Measurements from ENCODE around the gene MTUS2. TPM values are rescaled to one million over a fixed set of nuclear protein-coding genes. Genes with fewer than 3 reads are reported as not detected.

The MTUS2 gene
- total and polyA plus RNA-seq, 2 of the 8 experiments (the other 6 are each of a cell fraction or from before 2014, with no cell fraction given): 0.18 to 0.80 TPM

DNA sequence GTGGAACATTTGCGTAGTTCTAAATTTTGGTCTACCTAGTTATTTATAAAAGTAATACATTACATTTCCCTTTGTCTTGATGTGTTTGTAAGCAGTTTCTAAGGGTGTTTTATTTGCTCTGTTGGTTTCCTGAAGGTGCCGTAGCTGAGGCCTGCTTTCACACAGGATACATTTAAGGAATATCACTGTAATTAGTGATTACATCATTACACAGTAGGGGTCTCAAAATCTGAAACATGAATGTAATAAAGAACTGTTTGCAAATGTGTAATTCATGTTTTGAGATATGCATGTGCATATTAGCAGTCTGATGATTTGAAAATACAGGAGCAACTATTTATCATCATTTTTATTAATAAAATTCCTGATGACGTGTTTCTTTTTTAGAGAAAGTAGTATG is 281.8 kb downstream of the MTUS2 start:
- Histone ChIP-seq H2AFZ (ENCODE audit: low read length) (no peak overlapping the region), H3K23ac (ENCODE audit: insufficient read length) (no peak overlapping the region), H3K79me2 (ENCODE audit: control insufficient read depth in 1 of 2, insufficient read depth in 2 of 2, low read length in 2 of 2) (no peaks in the 10 kb centered on the region), H3K4ac (replicated peaks; ENCODE audit: insufficient read length, low read depth, low read length) (no peak overlapping the region), H3K9ac (replicated peaks in 1 of 4; ENCODE audit: extremely low read depth in 1 of 4, low read depth in 3 of 4, low read length in 3 of 4) (no peak overlapping the region), H3K79me1 (ENCODE audit: low read depth, low read length) (no peaks in the 10 kb centered on the region), H2BK15ac (ENCODE audit: low read length) (no peak overlapping the region), H3K36me3 (ENCODE audit: control insufficient read depth in 2 of 4, insufficient read depth in 4 of 4, low read length in 3 of 4) (no peaks in the 10 kb centered on the region), H3K18ac (ENCODE audit: extremely low read depth, low read length) (no peak overlapping the region), H2BK5ac (ENCODE audit: low read depth, low read length) (no peak overlapping the region), H4K20me1 (replicated peaks in 1 of 2; ENCODE audit: control insufficient read depth in 1 of 2, insufficient read depth in 2 of 2, low read length in 2 of 2) (no peaks in the 10 kb centered on the region), H3K4me1 (replicated peaks in 1 of 4; ENCODE audit: control insufficient read depth in 3 of 4, insufficient read depth in 4 of 4, low read length in 3 of 4) (no peaks in the 10 kb centered on the region), H3K27ac (ENCODE audit: low read depth, low read length) (no peak overlapping the region), H3K56ac (replicated peaks; ENCODE audit: insufficient read length, low read depth, low read length) (no peak overlapping the region), H2BK120ac (replicated peaks; ENCODE audit: low read depth, low read length) (no peak overlapping the region), H2AK5ac (ENCODE audit: low read depth, low read length) (no peak overlapping the region), H3K4me3 (ENCODE audit: extremely low read depth in 1 of 4, insufficient read depth in 2 of 4, low read depth in 3 of 4, low read length in 4 of 4) (no peak overlapping the region), H3K14ac (ENCODE audit: insufficient read length) (no peak overlapping the region), H4K91ac (replicated peaks; ENCODE audit: insufficient read length, low read length) (no peak overlapping the region), H3K27me3 (replicated peaks in 1 of 4; ENCODE audit: control insufficient read depth in 3 of 4, extremely low read depth in 1 of 4, insufficient read depth in 3 of 4, low read length in 3 of 4) (no peaks in the 10 kb centered on the region), H3K4me2 (ENCODE audit: insufficient read depth in 1 of 2, low read depth in 2 of 2, low read length in 2 of 2) (no peak overlapping the region), H3K9me3 (ENCODE audit: insufficient read depth in 2 of 2, low read depth in 1 of 2, low read length in 1 of 2) (no peaks in the 10 kb centered on the region), H2BK20ac (ENCODE audit: low read length) (no peak overlapping the region), H3K23me2 (ENCODE audit: low read depth, low read length) (no peaks in the 10 kb centered on the region), H4K5ac (ENCODE audit: insufficient read length, low read depth, low read length) (no peak overlapping the region), H2BK12ac (ENCODE audit: low read depth, low read length) (no peak overlapping the region), H4K8ac (ENCODE audit: extremely low read depth, insufficient read depth, low read length) (no peak overlapping the region)
- TF ChIP-seq POLR2AphosphoS5 (IDR thresholded peaks at IDR 0.05; ENCODE audit: low read depth, low read length) (no peak), TAF7 (optimal IDR thresholded peaks at IDR 0.05; ENCODE audit: borderline replicate concordance, low read depth, low read length) (no peak), MAFK (IDR thresholded peaks at IDR 0.05; ENCODE audit: low read depth, low read length) (no peak), CREB1 (IDR thresholded peaks at IDR 0.05) (no peak), TEAD4 (IDR thresholded peaks at IDR 0.05; ENCODE audit: low read depth, low read length) (no peak), SP2 (IDR thresholded peaks at IDR 0.05; ENCODE audit: low read length) (no peak)
- no peak for FAIRE-seq
- ChIA-PET POLR2A (ENCODE audit: partially characterized antibody) (no interaction called here), CTCF (ENCODE audit: partially characterized antibody) (no interaction called here)
- DNase-seq (ENCODE audit: low read depth in 1 of 2, low spot score in 2 of 2): no peak
- WGBS, 2 experiments (ENCODE audit: extremely low coverage in 1 of 2, insufficient coverage in 1 of 2, insufficient read length in 1 of 2, insufficient replicate concordance in 2 of 2, low coverage in 1 of 2, low lambda C conversion rate in 2 of 2, missing lambda C conversion rate in 1 of 2): 76% methylated on average over 3 of the region's 3 CpGs; no CpG with 5 or more reads in 1 of the 2 experiments
